ENCODE results near the gene RAI14.
A peak's percentile ranks its signal among the peaks of the same experiment; 100 is the strongest.

RAI14 gene

GRCh38 chr5:34677428-34677827 is 21.3 kb downstream of the RAI14 start:
- TF ChIP-seq, protein P1, sequence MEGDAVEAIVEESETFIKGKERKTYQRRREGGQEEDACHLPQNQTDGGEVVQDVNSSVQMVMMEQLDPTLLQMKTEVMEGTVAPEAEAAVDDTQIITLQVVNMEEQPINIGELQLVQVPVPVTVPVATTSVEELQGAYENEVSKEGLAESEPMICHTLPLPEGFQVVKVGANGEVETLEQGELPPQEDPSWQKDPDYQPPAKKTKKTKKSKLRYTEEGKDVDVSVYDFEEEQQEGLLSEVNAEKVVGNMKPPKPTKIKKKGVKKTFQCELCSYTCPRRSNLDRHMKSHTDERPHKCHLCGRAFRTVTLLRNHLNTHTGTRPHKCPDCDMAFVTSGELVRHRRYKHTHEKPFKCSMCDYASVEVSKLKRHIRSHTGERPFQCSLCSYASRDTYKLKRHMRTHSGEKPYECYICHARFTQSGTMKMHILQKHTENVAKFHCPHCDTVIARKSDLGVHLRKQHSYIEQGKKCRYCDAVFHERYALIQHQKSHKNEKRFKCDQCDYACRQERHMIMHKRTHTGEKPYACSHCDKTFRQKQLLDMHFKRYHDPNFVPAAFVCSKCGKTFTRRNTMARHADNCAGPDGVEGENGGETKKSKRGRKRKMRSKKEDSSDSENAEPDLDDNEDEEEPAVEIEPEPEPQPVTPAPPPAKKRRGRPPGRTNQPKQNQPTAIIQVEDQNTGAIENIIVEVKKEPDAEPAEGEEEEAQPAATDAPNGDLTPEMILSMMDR (conservative IDR thresholded peaks at IDR 0.05), result no peak

DNA sequence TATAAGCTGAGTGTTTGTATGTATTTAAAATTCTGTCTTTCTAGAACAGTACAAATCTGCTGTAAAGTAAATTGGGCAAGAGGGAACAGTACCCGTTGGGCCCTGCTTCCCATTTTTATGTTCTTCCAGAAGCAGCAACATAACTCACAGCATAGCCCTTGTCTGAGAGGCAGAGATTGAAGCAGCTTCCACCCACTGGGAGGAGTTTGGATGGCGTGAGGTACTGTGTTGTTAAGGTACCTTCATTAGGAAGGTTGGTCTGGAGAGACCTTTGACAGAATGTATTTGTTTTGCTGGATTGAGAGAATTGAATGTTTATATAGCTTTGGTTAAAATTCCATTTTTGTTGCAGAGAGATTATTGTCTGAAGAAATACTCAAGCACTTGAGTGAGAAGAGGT is 24.8 kb downstream of the RAI14 start:
- TF ChIP-seq, protein P1 (conservative IDR thresholded peaks at IDR 0.05), result no peak

More at GRCh38 chr5:34677428-34677827, 21.3 kb downstream of the RAI14 start:
- no peak overlapping the region for H3K27ac ChIP-seq

GRCh38 chr5:34682926-34683623 is 26.9 kb downstream of the RAI14 start:
- TF ChIP-seq, protein P1 (conservative IDR thresholded peaks at IDR 0.05), result no peak
- H3K27ac ChIP-seq, result no peak overlapping the region

More for the DNA sequence above, 24.8 kb downstream of the RAI14 start:
- H3K27ac ChIP-seq, result no peak overlapping the region

DNA sequence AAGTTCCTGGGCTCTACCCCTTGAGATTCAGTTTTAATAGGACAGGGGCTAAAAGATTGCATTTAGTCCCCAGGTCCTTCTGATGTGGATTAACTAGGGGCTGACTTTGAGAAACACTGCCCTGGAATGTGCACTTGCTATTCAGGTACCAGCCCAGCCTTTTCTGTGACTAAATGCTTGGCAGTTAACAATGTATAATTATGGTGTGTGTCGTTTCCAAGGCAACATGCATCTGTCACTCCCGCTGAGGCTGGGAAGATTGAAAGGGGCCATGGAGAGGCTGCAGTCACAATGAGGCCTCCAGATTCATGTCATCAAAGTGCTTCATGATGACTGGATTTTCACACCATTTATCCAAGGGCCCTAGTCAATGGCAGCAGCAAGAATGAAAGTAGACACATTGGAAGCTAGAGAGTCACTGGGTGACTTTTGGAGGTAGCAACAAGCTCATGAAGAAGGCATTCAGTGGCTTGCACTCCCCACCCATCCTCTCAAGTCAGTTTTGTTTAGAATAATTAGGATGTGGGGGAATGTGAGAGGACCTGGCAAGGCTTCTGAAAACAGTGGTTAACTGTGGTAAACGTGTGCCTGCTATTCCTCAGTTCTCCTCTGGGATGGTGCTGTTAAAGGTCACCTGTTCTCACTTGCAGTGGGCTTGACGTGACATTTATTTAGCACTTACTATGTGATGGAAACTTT is 28.3 kb downstream of the RAI14 start:
- no peak overlapping the region for H3K27ac ChIP-seq
- TF ChIP-seq, protein P1 (conservative IDR thresholded peaks at IDR 0.05), result 0 out of 2 replicates have a peak, but pooled peaks have one; percentile 16

GRCh38 chr5:34684980-34685352 is 28.8 kb downstream of the RAI14 start:
- TF ChIP-seq, protein P1 (conservative IDR thresholded peaks at IDR 0.05), result no peak
- H3K27ac ChIP-seq, result no peak overlapping the region

DNA sequence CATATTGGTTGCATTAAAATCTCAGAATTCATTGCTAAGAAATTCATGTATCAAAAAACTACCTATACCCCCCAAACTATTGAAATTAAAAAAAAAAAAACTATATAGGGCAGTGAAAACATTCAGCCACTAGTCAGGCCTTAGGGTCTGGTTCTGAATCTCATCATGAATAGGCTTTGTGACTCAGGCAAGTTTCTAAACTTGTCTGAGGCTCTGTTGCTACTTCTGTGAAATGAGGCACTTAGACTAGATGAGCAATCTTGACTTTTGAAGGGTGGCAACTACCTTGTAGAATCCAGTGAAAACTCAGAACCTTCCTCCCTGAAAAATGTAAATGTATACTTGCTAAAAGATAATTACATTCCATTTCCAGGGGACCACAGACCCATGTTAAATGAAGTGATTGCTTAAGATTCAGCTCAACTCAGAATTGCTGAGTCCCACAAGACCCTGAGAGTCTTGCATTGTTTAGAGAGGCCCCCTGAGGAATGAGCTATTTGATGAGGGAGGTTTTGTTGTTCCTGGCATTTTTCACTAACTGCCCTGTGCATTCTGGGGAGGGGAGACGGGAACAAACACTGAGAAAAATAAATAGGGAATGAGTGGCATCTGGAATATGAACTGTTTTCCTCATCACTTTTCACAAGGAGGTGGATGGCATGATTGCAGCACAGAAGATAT is 29.5 kb downstream of the RAI14 start:
- TF ChIP-seq, protein P1 (conservative IDR thresholded peaks at IDR 0.05), result no peak
- H3K27ac ChIP-seq, result no peak overlapping the region

DNA sequence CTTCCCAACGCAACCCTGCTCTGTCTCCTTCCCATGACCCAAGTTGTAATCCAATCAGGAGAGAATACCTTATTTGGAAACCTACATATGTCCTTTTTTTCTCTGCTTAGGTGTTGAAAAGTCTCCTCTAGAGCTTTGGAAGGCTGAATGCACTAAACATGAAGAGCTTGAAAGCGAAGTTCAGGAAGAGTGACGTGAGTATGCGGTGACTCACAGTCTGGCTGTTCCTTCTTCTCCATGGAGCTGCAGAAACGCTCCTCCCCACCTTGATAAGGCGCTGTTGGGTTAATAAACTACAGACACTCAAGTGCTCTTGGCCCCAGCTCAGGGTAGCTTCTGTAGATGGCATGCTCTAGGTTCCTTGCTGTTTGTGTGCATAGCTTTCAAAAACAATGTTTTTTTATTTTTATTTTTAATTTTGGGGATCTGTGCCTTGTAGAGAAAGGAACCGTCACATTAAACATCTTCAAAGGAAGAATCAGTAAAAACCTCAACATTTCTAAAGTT is 30.7 kb downstream of the RAI14 start:
- TF ChIP-seq, protein P1 (conservative IDR thresholded peaks at IDR 0.05), result no peak
- H3K27ac ChIP-seq, result no peak overlapping the region

All from VCaP (cell line).